D721Med (cell line): ENCODE data around the gene AP3S1.

ENCODE experiments used
- DNase-seq: peaks from one replicate; pipeline ENCODE4 v3.0.0; 2011; ENCODE audit warnings: low spot score; ENCODE audit not compliant: insufficient read length
- FAIRE-seq: peaks from 2 replicates; lab custom pipeline; 2011; peaks lifted over from hg19 to GRCh38; lab: Jason Lieb, UNC
- TF ChIP-seq, protein P1 (sequence below): IDR thresholded peaks from 2 replicates; pipeline ENCODE4 v1.5.1; 2012; ENCODE audit warnings: mild to moderate bottlenecking, control low read depth; ENCODE audit not compliant: insufficient read depth; ENCODE audit errors: missing control alignments

AP3S1 gene

DNA sequence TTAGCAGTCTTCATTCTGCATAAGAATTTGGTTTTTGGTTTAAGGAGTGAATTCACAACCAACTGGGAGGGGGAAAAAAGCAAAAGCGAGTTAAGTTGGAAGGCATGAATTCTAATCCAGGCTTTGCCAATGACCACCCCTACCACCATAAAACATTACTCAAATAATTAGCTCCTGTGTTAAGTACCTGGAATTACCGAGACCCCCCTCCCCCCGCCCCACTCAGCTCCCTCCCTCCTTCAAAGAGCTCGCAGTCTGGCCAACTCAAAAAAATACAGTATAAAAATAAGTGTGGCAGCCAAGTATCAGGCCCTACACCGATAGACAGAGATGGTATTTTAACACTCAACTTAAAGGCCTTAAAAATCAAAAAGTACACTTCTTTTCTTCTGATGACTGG lies 862 bp upstream of the AP3S1 start:
- no peak for FAIRE-seq
- DNase-seq: no peak
- TF ChIP-seq, protein P1, sequence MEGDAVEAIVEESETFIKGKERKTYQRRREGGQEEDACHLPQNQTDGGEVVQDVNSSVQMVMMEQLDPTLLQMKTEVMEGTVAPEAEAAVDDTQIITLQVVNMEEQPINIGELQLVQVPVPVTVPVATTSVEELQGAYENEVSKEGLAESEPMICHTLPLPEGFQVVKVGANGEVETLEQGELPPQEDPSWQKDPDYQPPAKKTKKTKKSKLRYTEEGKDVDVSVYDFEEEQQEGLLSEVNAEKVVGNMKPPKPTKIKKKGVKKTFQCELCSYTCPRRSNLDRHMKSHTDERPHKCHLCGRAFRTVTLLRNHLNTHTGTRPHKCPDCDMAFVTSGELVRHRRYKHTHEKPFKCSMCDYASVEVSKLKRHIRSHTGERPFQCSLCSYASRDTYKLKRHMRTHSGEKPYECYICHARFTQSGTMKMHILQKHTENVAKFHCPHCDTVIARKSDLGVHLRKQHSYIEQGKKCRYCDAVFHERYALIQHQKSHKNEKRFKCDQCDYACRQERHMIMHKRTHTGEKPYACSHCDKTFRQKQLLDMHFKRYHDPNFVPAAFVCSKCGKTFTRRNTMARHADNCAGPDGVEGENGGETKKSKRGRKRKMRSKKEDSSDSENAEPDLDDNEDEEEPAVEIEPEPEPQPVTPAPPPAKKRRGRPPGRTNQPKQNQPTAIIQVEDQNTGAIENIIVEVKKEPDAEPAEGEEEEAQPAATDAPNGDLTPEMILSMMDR: no peak

DNA sequence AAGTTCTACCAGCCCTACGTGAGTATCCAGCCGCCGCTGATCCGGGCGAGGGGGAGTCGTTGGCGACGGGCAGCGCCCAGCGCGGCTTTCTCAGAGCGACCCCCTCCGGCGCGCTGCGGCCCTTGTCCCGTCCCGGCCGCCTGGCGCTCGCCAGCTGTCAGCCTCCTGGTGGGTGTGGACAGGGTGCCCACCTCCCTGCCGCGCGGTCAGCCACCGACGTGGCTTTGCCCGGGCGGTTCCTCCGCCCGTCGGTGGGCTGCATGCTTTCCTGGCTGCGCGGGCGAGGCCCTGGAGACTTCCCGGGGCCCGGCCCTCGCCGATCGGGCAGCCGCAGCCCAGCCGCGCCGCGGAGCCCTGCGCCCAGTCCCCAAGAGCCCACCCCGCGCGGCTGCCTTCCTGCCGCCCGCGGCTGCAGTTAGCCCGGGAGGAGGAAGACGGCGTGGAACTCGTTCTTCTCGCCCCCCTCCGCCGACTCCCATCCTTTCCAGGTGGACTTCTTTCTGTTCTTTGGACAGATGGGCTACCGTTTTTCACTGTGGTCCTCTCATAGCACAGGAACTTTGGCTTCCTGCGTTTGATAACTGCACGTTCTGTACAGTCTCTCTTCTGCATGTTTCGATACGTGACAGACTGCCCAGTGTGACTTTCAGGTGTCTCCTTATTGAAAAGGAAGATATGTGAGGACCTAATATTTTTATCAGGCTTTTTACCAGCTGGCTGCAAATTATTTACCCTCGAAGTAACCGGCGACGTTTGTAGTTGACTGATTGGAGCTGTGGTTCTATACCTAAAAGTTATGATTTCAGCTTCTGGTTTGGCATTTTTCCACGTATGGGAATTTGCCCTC lies 577 bp downstream of the AP3S1 start:
- TF ChIP-seq, protein P1: peak; percentile 27
- no peak for DNase-seq
- FAIRE-seq: no peak

DNA sequence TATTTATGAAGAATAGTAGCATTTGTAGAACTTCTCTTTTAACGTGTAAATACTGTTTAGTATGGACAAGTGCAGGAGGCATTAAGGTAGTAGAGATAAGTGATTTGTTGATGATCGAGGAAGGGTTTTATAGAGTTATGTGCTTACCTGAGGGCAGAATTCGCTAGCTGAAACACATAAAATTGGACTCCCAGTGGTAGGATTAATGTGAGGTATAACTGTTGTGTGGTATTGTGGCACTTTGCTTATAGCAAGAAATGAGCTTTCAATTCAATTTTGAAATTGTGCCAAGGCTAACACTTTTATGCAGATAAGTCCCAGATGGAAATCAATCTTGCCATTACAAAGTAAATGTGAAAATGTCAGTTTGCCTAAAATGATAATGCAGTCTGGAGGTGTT lies 1.2 kb downstream of the AP3S1 start:
- TF ChIP-seq, protein P1: no peak
- DNase-seq: no peak
- no peak for FAIRE-seq

DNA sequence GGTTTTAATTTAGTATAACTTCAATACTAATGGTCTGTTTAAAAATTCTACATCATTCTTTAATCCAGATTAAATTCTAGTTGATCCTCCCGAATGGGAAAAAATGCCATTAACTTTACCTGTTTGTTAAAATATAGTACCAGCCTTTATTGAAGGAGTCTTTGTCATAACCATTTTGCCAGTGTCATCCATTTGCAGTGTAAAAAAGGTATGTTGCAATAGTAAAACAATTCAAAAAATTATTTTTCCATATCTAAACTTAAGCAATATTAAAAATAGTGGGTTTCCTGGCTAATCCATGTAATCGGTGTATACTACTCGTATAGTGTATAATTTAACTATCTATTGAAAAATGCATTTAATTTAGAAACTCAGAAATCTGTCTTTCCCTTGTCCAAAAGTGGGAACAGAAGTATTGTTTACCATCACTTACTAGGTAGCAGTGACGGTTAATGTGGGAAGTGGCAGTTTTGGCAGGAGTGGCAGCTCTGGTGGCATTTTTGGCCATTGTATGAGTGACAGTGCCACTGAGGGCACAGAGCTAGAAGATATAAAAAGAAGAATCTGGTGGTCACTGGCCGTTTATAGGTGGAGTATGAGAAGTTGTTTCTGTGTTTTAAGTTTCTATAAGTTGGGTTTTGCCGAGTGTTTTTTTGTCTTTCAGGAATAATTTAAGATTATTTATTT lies 1.9 kb downstream of the AP3S1 start:
- DNase-seq: no peak
- TF ChIP-seq, protein P1: no peak
- no peak for FAIRE-seq

DNA sequence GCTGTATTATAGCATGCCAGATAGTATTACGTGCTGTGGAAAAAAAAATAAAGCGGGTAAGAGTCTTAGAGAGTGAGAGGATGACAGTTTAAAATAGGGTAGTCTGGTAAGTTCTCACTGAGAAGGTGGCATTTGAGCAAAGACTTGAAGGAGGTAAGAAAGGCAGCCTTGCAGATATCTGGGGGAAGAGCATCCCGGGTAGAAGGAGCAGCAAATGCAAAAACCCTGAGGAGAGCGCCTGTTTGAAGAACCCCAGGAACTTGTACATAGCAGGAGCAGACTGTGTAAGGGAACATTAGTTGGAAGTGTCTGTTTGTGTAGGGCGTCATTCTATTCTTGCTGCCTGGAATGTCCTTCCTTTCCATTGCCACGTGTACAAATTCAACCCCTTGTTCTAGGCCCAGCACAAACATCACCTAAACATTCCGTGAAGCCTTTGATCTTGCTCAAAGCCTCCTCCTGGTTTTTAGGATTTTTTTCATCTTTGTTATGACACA lies 2.6 kb downstream of the AP3S1 start:
- TF ChIP-seq, protein P1: no peak
- no peak for FAIRE-seq
- DNase-seq: no peak

DNA sequence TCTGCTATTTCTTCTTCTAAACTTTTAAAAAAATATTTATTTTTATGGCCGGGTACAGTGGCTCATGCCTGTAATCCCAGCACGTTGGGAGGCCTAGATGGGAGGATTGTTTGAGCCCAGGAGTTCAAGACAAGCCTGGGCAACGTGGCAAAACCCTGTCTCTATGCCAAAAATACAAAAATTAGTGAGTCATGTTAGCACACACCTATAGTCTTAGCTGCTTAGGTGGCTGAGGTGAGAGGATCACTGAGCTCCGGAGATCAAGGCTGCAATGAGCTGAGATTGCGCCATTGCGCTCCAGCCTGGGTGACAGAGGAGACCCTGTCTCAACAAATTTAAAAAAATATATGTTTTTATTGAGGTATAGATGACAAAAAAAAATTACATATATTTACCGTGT lies 5.6 kb downstream of the AP3S1 start:
- DNase-seq (no peak), FAIRE-seq (no peak)
- TF ChIP-seq, protein P1: no peak
